Stimulated activated CD4-positive, alpha-beta T cell treated with anti-CD3 and anti-CD28 coated beads, Interleukin-4, amount 100 ng/mL, for 4 hours (primary cell): ENCODE measurements around the gene FRRS1.

Experiments used
- DNase-seq, 2 experiments: peaks; one replicate each; pipeline ENCODE4 v3.0.0-alpha.2; 2020

The FRRS1 gene

GRCh38 chr1:99675292-99675691 is 91.1 kb downstream of the FRRS1 start:
- no peak for DNase-seq

DNA sequence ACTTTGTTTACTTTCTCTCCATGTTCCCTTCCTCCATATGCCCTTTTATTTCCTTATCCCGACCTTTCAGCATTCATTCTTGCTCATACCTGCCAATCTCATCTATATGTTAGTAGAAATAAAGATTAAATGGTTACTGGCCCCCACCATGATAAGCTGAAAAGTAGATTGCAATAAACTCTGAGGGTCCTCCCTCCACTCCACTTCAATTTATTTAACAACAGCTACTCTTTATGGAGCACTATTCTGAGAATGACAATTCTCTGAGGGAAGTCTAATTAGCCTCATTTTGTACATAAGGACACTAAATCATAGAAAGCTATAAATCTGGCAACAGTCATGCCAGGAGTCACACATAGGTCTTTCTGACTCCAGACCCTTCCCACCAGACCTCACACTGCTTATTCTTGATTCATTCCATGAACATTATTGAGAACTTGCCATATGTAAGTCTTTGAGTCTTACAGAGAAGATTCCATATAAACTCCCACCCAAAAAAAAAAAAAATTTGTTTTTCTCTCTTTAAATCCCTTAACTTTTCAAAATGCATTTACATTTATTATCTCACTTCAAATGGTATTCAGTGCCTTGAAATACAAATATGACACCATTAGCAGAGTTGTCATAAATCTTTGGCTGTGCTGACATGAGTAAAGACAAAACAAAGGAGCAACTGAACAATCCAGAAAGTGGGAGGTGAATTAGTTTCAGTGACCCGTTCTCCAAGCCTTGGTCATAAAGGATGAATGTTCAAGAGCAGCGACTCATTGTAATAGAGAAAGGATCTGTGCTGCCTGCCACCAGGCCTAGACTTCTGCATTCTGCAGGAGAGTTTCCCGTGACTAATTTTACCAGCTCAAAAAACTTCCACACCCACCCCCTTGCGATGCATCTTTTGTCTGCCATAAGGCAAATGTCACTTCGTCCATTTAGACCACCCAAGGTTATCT is 92.0 kb downstream of the FRRS1 start:
- no peak for DNase-seq

GRCh38 chr1:99673315-99673714 is 93.1 kb downstream of the FRRS1 start:
- no peak for DNase-seq

DNA sequence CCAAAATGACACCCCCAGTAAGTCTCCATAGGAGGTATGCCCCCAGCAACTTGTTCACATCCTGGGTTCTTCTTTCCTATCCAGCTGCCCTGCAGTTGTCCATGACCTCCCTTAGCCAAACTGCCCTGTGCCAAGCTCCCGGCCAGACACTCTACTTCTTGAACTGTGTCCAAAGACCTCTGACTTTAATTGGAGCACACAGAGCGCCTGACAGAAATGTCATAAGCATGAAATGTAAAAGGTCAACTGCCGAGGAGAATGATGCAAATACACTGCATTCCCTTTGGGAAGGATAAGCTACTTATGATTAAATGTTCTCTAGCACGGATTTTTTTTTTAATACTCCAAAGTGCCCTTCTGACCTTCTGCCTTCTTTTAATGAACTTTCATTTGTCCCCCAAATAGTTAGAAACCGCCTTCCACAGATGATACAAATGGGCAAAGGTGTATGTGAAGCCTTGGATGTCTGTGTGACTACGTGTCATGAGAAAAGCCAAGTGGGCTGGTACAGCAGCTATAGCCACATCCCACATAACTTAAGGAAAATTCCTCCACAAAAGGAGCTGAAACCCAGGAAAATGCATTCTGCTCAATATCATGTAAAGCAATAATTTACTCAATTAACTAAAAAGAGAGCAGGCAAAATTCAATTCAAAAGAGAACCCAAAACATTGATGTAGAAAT is 93.8 kb downstream of the FRRS1 start:
- DNase-seq = no peak

DNA sequence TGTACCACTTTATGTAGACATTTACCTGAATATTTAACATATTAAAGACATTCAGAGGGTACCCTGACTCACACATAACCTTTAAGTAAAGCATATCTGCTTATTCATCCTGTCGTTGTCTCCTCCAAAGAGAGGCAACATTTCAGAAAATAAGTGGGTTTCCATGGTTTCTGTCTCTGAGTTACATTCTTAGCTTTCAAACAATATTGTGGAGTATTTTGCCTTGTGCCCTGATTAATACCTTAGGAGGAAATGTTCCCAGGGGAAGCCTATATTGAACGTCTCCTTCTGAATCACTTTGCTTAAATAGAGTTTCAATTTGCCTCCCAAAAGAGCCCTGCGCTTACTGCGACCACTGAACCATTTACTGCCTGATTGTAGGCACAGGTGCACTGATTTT is 94.4 kb downstream of the FRRS1 start:
- DNase-seq = no peak

DNA sequence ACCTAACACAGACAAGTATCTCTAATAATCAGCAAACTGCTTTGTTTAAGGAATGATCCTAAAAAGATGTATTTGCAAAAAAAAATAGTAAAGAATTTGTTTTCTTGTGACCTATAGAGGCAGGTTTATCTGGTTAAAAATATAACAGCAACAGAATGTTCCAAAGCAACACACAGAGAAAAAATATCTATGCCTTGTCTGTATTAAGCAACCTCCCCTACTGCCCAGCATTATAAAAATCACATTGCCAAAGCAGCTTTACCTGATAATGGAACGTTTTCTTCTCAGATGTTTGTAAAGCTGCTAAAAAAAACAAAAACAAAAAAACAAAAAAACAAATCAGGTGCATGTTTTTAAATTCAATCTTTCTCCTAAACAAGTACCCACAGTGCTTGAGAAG is 95.9 kb downstream of the FRRS1 start:
- DNase-seq = no peak

- no peak for DNase-seq
Observed at GRCh38 chr1:99669821-99670220, 96.6 kb downstream of the FRRS1 start.

- DNase-seq = no peak
Observed at GRCh38 chr1:99669376-99669775, 97.1 kb downstream of the FRRS1 start.

DNA sequence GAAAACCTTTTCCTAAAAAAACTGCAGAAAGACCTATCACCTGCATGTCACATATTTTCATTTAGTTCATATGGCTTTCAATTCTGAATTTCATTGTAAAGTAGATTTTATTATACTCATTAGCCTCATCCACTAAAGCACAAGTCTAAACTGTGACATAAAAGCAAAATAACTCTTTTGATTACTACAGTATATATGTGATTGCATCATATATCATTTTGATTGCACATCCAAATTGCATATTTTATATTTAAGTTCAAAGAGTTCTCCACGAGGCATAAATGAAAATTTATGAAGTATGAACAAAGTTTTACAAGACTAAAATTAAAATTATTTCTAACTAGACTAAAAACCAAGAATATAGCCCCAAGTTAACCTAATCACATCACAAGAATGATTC is 101.2 kb downstream of the FRRS1 start:
- no peak for DNase-seq

DNA sequence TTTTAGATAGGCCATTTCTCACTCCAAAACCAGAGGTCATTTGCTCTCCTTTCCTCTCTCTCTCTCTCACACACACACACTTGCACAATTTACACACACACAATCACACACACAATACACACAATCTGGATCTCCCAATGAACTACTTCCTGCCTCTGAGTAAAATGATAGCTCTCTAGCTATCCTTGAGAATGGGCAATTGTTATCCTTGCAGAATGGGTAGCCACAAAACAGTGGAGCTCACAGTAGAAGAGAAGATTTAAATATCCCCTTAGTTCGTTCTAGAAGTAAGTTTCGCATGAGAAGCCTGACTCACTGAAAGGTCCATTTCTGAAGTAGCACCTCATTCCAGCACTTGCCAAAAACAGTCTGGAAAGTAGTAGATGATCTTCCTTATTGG is 102.9 kb downstream of the FRRS1 start:
- DNase-seq = no peak

DNA sequence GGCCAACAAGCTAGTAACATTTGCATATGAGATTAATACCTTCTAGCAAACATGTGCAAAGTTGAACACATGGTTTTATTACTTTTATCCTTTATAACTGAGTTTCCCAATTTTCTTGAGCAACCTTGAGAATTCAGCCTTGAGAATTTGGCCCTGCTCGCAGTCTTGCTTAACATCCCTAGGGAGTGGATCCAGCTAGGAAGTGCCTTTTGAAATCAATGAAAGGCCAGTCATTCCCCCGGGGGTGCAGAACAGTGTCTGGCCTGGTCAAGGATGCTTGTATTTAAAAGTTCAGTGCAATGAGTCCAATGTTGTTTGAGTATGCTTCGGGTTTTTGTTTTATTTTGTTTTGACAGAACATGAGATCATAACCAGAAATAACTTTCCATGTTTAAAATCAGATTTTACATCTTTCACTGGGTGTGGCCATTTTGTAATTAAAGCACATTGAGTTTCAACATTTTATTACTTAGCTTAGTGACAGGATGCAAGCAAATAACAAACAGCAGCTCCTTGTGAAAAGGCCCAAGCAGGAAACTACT is 103.8 kb downstream of the FRRS1 start:
- DNase-seq = no peak

- no peak for DNase-seq
Observed at GRCh38 chr1:99661780-99662179, 104.7 kb downstream of the FRRS1 start.

DNA sequence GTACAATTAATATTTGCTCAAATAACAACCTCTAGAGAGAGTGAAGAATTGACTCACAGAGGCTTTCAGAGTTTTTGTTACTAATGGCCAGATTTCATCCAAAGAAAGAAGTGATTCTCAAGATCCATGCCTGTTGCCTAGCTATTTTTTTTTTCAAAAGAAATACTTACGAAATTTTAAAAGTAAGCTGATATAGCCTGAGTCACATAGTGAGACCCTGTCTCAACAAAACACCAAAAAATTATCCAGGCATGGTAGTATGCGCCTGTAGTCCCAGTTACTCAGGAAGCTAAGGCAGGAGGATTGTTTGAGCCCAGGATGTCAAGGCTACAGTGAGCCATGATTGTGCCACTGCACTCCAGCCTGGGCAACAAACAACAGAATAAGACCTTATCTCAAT is 105.9 kb downstream of the FRRS1 start:
- DNase-seq = no peak

DNA sequence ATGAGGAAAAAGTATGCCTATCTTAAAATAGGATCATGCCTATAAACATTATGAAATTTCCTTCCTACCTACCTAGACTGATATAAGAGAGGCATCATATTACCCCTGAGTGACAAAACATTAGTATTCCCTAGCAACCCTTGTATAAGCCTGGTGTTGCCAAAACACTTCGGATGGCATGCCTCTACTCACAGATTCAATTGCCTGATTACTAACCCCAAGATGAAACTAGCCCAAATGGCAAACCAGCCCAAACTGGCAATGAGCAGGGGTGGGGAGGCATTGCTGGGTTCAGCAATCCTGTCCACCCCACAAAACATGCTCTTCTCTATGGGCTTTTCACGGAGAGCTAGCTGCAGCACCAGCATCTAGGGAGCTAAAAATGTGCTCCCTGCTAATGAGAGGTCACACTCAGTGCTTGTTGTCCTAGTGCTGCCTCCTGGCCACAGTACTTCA is 106.7 kb downstream of the FRRS1 start:
- DNase-seq = no peak
